HCT116 (cell line): ENCODE measurements around the gene PRKACA. TPM values are rescaled to one million over a fixed set of nuclear protein-coding genes. Genes with fewer than 3 reads are reported as not detected.

Source experiments
- ATAC-seq: fragments of 200-7000 bp; cut with Tn5 transposase; 2 replicates; pipeline ENCODE4 v1.9.1; 2020; ENCODE audit warnings: mild to moderate bottlenecking, moderate library complexity
- BruUV-seq: library from RNA; stranded (reverse); fragments of 400-500 nt; replicated peaks from 2 replicates; lab custom pipeline; 2021; lab: Mats Ljungman, UMichigan
- CTCF ChIA-PET: fragments of 300-600 bp; sonication (Branson Sonifier 250); formaldehyde crosslinking; loops from one replicate; lab custom pipeline; 2021; ENCODE audit warnings: antibody characterized with exemption; lab: Charles Lee
- POLR2A ChIA-PET: fragments of 300-600, 350-600 bp; sonication (Branson Sonifier 250); formaldehyde crosslinking; loops from one replicate; lab custom pipeline; 2021; ENCODE audit warnings: antibody characterized with exemption; lab: Charles Lee
- RAD21 ChIA-PET, 2 experiments: fragments of 300-600 bp; sonication (Branson Sonifier 250); formaldehyde crosslinking; loops; one replicate each; lab custom pipeline; 2023; ENCODE audit warnings: low total read pairs in 2 of 2; ENCODE audit not compliant: uncharacterized antibody in 2 of 2, unreplicated experiment in 2 of 2, low non-redundant PET in 1 of 2; lab: Charles Lee
- DNase-seq: peaks from one replicate; pipeline ENCODE4 v3.0.0-alpha.2; 2010; ENCODE audit warnings: low read depth, low spot score
- H2AFZ ChIP-seq: fragments of 200-600 bp; shearing (Covaris generic), sonication (generic); 2 replicates; pipeline ENCODE4 v1.6.1; 2017; ENCODE audit warnings: low read depth, mixed run types, mixed read lengths, antibody characterized with exemption, low read length; ENCODE audit not compliant: poor library complexity, severe bottlenecking
- H3K27ac ChIP-seq: 2 replicates; pipeline ENCODE4 v1.5.1; 2012; ENCODE audit warnings: low read depth, low read length
- H3K27me3 ChIP-seq: fragments of 200-600 bp; sonication (generic); 2 replicates; pipeline ENCODE4 v1.6.1; 2016; ENCODE audit warnings: mixed run types, low read length, mixed read lengths; ENCODE audit not compliant: insufficient read depth
- H3K36me3 ChIP-seq, 2 experiments: fragments of 200-500 bp in 1 of 2; fragments of 200-600 bp in 1 of 2; sonication (Bioruptor generic) in 1 of 2; sonication (generic) in 1 of 2; 2 replicates each; pipeline versions ENCODE4 v1.5.1 to v1.6.1; 2014 to 2016; ENCODE audit warnings: low read length in 2 of 2, inconsistent platforms in 1 of 2, mixed read lengths in 1 of 2, mixed run types in 1 of 2; ENCODE audit not compliant: insufficient read depth in 2 of 2, control insufficient read depth in 1 of 2
- H3K4me1 ChIP-seq, 2 experiments: fragments of 200-600 bp in 1 of 2; sonication (generic) in 1 of 2; 2 replicates each; pipeline versions ENCODE4 v1.5.1 to v1.6.1; 2012 to 2017; ENCODE audit warnings: low read length in 2 of 2, inconsistent platforms in 1 of 2, mild to moderate bottlenecking in 1 of 2, mixed read lengths in 1 of 2, mixed run types in 1 of 2, moderate library complexity in 1 of 2; ENCODE audit not compliant: insufficient read depth in 2 of 2, control insufficient read depth in 1 of 2
- H3K4me2 ChIP-seq: fragments of 200-600 bp; sonication (generic); 2 replicates; pipeline ENCODE4 v1.6.1; 2017; ENCODE audit warnings: mixed run types, low read length, mixed read lengths
- H3K4me3 ChIP-seq, 2 experiments: fragments of 200-600 bp in 1 of 2; sonication (generic) in 1 of 2; replicated peaks in 1 of 2; 2 replicates each; pipeline ENCODE4 v1.5.1; 2011 to 2016; ENCODE audit warnings: low read length in 2 of 2, control low read depth in 1 of 2, low read depth in 1 of 2, mild to moderate bottlenecking in 1 of 2, mixed read lengths in 1 of 2, mixed run types in 1 of 2
- H3K79me2 ChIP-seq: fragments of 200-600 bp; sonication (generic); 2 replicates; pipeline ENCODE4 v1.6.1; 2017; ENCODE audit warnings: mild to moderate bottlenecking, mixed run types, low read length, moderate library complexity, mixed read lengths; ENCODE audit not compliant: insufficient read depth
- H3K9ac ChIP-seq: fragments of 200-600 bp; sonication (generic); 2 replicates; pipeline ENCODE4 v1.6.1; 2016; ENCODE audit warnings: low read length, mixed read lengths
- H3K9me2 ChIP-seq: fragments of 200-600 bp; sonication (generic), shearing (Covaris generic); 2 replicates; pipeline ENCODE4 v1.6.1; 2017; ENCODE audit warnings: mixed run types, mild to moderate bottlenecking, moderate library complexity; ENCODE audit not compliant: insufficient read depth
- H3K9me3 ChIP-seq, 2 experiments: fragments of 200-500 bp in 1 of 2; fragments of 200-600 bp in 1 of 2; sonication (Bioruptor generic) in 1 of 2; sonication (generic) in 1 of 2; 2 replicates each; pipeline ENCODE4 v1.6.1; 2014 to 2017; ENCODE audit warnings: low read length in 2 of 2, mixed read lengths in 2 of 2, inconsistent platforms in 1 of 2, low read depth in 1 of 2, mild to moderate bottlenecking in 1 of 2, mixed run types in 1 of 2, moderate library complexity in 1 of 2; ENCODE audit not compliant: control insufficient read depth in 1 of 2, insufficient read depth in 1 of 2
- H4K20me1 ChIP-seq: fragments of 200-600 bp; sonication (generic), shearing (Covaris generic); 2 replicates; pipeline ENCODE4 v1.6.1; 2017; ENCODE audit warnings: mixed run types, mild to moderate bottlenecking, moderate library complexity; ENCODE audit not compliant: insufficient read depth
- CBX3 ChIP-seq: IDR thresholded peaks from 2 replicates; pipeline ENCODE4 v1.6.1; 2012; ENCODE audit warnings: low read depth
- CEBPB ChIP-seq: IDR thresholded peaks from 2 replicates; pipeline ENCODE4 v1.6.1; 2012; ENCODE audit warnings: low read depth
- EGR1 ChIP-seq: IDR thresholded peaks from 2 replicates; pipeline ENCODE4 v1.6.1; 2012; ENCODE audit warnings: low read depth
- ELF1 ChIP-seq: IDR thresholded peaks from 2 replicates; pipeline ENCODE4 v1.6.1; 2012; ENCODE audit warnings: low read depth, borderline replicate concordance
- EZH2 ChIP-seq: fragments of 200-600 bp; sonication (generic); IDR thresholded peaks from 2 replicates; pipeline ENCODE4 v1.6.1; 2017; ENCODE audit warnings: antibody characterized with exemption, mixed run types
- FOSL1 ChIP-seq: IDR thresholded peaks from 2 replicates; pipeline ENCODE4 v1.6.1; 2012; ENCODE audit warnings: low read depth
- JUND ChIP-seq: IDR thresholded peaks from 2 replicates; pipeline ENCODE4 v1.6.1; 2012
- POLR2A ChIP-seq: IDR thresholded peaks from 2 replicates; pipeline ENCODE4 v1.7.0; 2011; ENCODE audit warnings: borderline replicate concordance; ENCODE audit not compliant: insufficient read depth, insufficient read length; ENCODE audit errors: extremely low read depth
- POLR2AphosphoS5 ChIP-seq: IDR thresholded peaks from 2 replicates; pipeline ENCODE4 v1.6.1; 2011; ENCODE audit warnings: mild to moderate bottlenecking, low read depth, low read length, moderate library complexity
- RAD21 ChIP-seq: IDR thresholded peaks from 2 replicates; pipeline ENCODE4 v1.6.1; 2012; ENCODE audit warnings: low read depth, mild to moderate bottlenecking
- SIN3A ChIP-seq: IDR thresholded peaks from 2 replicates; pipeline ENCODE4 v1.6.1; 2012; ENCODE audit warnings: low read depth
- SP1 ChIP-seq: IDR thresholded peaks from 2 replicates; pipeline ENCODE4 v1.6.1; 2012; ENCODE audit warnings: low read depth
- SRF ChIP-seq: IDR thresholded peaks from 2 replicates; pipeline ENCODE4 v1.6.1; 2012; ENCODE audit warnings: low read depth
- TCF7L2 ChIP-seq: IDR thresholded peaks from 2 replicates; pipeline ENCODE4 v1.7.0; 2011; ENCODE audit warnings: borderline replicate concordance, inconsistent platforms; ENCODE audit not compliant: insufficient read depth, insufficient read length; ENCODE audit errors: extremely low read depth
- YY1 ChIP-seq: IDR thresholded peaks from 2 replicates; pipeline ENCODE4 v1.6.1; 2011; ENCODE audit warnings: low read length, low read depth, moderate library complexity, mild to moderate bottlenecking; ENCODE audit not compliant: insufficient replicate concordance; ENCODE audit errors: extremely low read depth
- ZFX ChIP-seq: fragments of 450-650 bp; IDR thresholded peaks from 2 replicates; pipeline ENCODE4 v1.6.1; 2017
- ZNF274 ChIP-seq: fragments of 200-500 bp; sonication (Bioruptor generic); IDR thresholded peaks from 2 replicates; pipeline ENCODE4 v1.6.1; 2014; ENCODE audit warnings: mild to moderate bottlenecking, low read depth, low read length, inconsistent platforms
- intact Hi-C: fragments of 100-400 bp; cut with micrococcal nuclease; formaldehyde crosslinking; loops from 2 replicates; pipeline ENCODE4 v1.10.0; 2022
- total RNA-seq: library from RNA; stranded (reverse); gene quantifications from one replicate; pipeline ENCODE4 v1.2.1, GENCODE V29; 2021; ENCODE audit not compliant: unreplicated experiment
- TF ChIP-seq, protein P1 (sequence below): IDR thresholded peaks from 2 replicates; pipeline ENCODE4 v1.6.1; 2012
- TF ChIP-seq, protein P2 (sequence below), 3 experiments: fragments of 200-600 bp in 1 of 3; sonication (generic) in 1 of 3; IDR thresholded peaks in 2 of 3; conservative IDR thresholded peaks in 1 of 3; 2 replicates each; pipeline ENCODE4 v1.5.1; 2012 to 2017; ENCODE audit warnings: low read depth in 2 of 3, low read length in 2 of 3, antibody characterized with exemption in 1 of 3, borderline replicate concordance in 1 of 3, control low read depth in 1 of 3, mild to moderate bottlenecking in 1 of 3, mixed read lengths in 1 of 3, mixed run types in 1 of 3, moderate library complexity in 1 of 3; ENCODE audit not compliant: insufficient read depth in 1 of 3
- TF ChIP-seq, protein P3 (sequence below): IDR thresholded peaks from 2 replicates; pipeline ENCODE4 v1.6.1; 2012; ENCODE audit warnings: low read depth
- TF ChIP-seq, protein P4 (sequence below): IDR thresholded peaks from 2 replicates; pipeline ENCODE4 v1.6.1; 2012

Gene PRKACA
- total RNA-seq, 1 experiment from 2014 or later: 95.7 TPM

DNA sequence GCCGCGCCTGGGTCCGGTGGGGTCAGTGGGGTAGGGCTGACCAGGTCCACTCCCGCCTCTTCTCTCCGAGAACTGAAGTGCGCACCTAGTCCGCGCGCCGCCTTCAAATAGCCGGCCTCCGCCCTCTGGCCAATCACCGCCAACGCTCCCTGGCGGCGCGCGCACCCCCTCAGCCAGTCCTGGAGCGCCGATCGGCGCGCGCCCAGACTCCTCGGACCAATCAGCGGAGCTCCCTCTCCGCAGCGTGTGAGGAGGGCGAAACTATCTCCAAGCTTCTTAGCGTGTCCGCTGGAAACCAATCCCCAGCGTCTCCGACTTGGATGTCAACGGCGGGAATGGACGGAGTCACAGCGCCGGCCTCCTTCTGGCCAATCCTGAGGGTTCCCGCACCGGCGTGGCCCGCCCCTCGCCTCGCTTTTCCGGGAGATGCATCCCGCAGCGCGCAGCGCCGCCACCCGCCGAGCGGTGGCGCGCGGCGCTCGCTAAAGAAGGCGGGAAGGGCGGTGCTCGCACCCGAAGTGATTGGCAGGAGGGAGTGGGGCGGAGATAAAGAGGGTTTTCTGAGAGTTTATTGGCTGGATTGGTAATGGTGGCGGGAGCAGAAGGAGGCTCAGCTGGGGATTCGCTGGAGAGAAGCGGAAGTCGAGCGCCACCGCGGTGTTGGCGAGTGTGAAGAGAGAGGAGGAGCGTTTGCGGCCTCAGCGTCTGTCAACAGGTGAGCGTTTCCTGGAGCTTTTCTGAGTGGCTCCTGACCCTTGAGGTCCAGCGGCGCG lies 19.1 kb upstream of the PRKACA start, which contains the start of gene ASF1B:
Gene ASF1B, minus strand, starts transcription at position 81 of the 773 bp plus-strand sequence. CDS start 133 bp downstream, outside the sequence.
- ChIA-PET RAD21 (interaction anchor here (0.6 to 1.7 kb wide), 9 partner anchors 13 to 338 kb away, joined by 3 to 13 read pairs (median 5); partner anchors contain the start of gene PTGER1 (in 1 of the 2)), POLR2A (interaction anchor here (0.7 to 2.1 kb wide), 24 partner anchors 9 to 382 kb away, joined by 3 to 12 read pairs (median 4); partner anchors contain the start of genes ADGRE5, DNAJB1, GIPC1 and ZSWIM4), CTCF (interaction anchor here (0.6 to 2.7 kb wide), 48 partner anchors 8 to 360 kb away, joined by 3 to 35 read pairs (median 4); partner anchors contain the start of genes ADGRE5, GIPC1 and PRKACA)
- Histone ChIP-seq H3K9me2 (no peaks in the 10 kb centered on the region), H3K4me3 (peak within 1 kb of the TSS; percentile 84 to 87), H3K4me1 (peaks cover 13 to 32% of the 10 kb centered on the region in 2 experiments), H4K20me1 (no peaks in the 10 kb centered on the region), H3K27ac (peak within 1 kb of the TSS; percentile 92), H3K9me3 (no peaks in the 10 kb centered on the region), H3K9ac (peak within 1 kb of the TSS; percentile 86), H3K4me2 (peak within 1 kb of the TSS; percentile 94), H3K36me3 (peaks cover 0 to 7% of the 10 kb centered on the region in 2 experiments; a peak in 1 of 4 replicates), H3K79me2 (peaks cover 48% of the 10 kb centered on the region), H2AFZ (no peak within 1 kb of the TSS), H3K27me3 (no peaks in the 10 kb centered on the region)
- BruUV-seq: no TSS peak
- peak; percentile 100 for DNase-seq
- ATAC-seq: peak; percentile 86
- intact Hi-C loops: loop anchor here (5.0 kb wide), 3 partner anchors 271 to 351 kb away; no protein-coding TSS in a partner anchor
- TF ChIP-seq ELF1: peak; percentile 83
- peak; percentile 92 for TF ChIP-seq POLR2A
- TF ChIP-seq, protein P1, sequence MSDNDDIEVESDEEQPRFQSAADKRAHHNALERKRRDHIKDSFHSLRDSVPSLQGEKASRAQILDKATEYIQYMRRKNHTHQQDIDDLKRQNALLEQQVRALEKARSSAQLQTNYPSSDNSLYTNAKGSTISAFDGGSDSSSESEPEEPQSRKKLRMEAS: peak; percentile 80
- TF ChIP-seq TCF7L2: no peak
- TF ChIP-seq ZFX: no peak; the same call in 1 of the 2 replicates
- TF ChIP-seq, protein P2, sequence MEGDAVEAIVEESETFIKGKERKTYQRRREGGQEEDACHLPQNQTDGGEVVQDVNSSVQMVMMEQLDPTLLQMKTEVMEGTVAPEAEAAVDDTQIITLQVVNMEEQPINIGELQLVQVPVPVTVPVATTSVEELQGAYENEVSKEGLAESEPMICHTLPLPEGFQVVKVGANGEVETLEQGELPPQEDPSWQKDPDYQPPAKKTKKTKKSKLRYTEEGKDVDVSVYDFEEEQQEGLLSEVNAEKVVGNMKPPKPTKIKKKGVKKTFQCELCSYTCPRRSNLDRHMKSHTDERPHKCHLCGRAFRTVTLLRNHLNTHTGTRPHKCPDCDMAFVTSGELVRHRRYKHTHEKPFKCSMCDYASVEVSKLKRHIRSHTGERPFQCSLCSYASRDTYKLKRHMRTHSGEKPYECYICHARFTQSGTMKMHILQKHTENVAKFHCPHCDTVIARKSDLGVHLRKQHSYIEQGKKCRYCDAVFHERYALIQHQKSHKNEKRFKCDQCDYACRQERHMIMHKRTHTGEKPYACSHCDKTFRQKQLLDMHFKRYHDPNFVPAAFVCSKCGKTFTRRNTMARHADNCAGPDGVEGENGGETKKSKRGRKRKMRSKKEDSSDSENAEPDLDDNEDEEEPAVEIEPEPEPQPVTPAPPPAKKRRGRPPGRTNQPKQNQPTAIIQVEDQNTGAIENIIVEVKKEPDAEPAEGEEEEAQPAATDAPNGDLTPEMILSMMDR (IDR thresholded peaks at IDR 0.05 in 2 of 3, conservative IDR thresholded peaks at IDR 0.05 in 1 of 3; ENCODE audit: borderline replicate concordance in 1 of 3, insufficient read depth in 1 of 3, low read depth in 2 of 3, low read length in 2 of 3): peak; percentile 51 to 94 (median 70); a peak in 5 of 6 replicates
- no peak for TF ChIP-seq ZNF274
- TF ChIP-seq SRF: peak; percentile 53; the same call in 1 of the 2 replicates
- TF ChIP-seq SIN3A: peak; percentile 99
- no peak for TF ChIP-seq CEBPB
- peak; percentile 97 for TF ChIP-seq SP1
- no peak for TF ChIP-seq EZH2
- no peak for TF ChIP-seq JUND
- no peak for TF ChIP-seq FOSL1
- TF ChIP-seq YY1: peak; percentile 3
- TF ChIP-seq RAD21: peak; percentile 98
- TF ChIP-seq, protein P3, sequence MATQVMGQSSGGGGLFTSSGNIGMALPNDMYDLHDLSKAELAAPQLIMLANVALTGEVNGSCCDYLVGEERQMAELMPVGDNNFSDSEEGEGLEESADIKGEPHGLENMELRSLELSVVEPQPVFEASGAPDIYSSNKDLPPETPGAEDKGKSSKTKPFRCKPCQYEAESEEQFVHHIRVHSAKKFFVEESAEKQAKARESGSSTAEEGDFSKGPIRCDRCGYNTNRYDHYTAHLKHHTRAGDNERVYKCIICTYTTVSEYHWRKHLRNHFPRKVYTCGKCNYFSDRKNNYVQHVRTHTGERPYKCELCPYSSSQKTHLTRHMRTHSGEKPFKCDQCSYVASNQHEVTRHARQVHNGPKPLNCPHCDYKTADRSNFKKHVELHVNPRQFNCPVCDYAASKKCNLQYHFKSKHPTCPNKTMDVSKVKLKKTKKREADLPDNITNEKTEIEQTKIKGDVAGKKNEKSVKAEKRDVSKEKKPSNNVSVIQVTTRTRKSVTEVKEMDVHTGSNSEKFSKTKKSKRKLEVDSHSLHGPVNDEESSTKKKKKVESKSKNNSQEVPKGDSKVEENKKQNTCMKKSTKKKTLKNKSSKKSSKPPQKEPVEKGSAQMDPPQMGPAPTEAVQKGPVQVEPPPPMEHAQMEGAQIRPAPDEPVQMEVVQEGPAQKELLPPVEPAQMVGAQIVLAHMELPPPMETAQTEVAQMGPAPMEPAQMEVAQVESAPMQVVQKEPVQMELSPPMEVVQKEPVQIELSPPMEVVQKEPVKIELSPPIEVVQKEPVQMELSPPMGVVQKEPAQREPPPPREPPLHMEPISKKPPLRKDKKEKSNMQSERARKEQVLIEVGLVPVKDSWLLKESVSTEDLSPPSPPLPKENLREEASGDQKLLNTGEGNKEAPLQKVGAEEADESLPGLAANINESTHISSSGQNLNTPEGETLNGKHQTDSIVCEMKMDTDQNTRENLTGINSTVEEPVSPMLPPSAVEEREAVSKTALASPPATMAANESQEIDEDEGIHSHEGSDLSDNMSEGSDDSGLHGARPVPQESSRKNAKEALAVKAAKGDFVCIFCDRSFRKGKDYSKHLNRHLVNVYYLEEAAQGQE: no peak
- TF ChIP-seq, protein P4, sequence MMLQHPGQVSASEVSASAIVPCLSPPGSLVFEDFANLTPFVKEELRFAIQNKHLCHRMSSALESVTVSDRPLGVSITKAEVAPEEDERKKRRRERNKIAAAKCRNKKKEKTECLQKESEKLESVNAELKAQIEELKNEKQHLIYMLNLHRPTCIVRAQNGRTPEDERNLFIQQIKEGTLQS: no peak
- no peak for TF ChIP-seq EGR1
- no peak; the same call in 1 of the 2 replicates for TF ChIP-seq CBX3
- peak; percentile 97 for TF ChIP-seq POLR2AphosphoS5
